ENCODE measurements around the gene VWA3B.

- TF ChIP-seq CTCF (IDR thresholded peaks at IDR 0.05): no peak
- no peak for TF ChIP-seq POLR2A (IDR thresholded peaks at IDR 0.05)
Observed at GRCh38 chr2:98175811-98176210, 88.8 kb downstream of the VWA3B start.
